ENCODE results near the gene AMH. TPM values are rescaled to one million over a fixed set of nuclear protein-coding genes. Genes with fewer than 3 reads are reported as not detected.

The AMH gene
- total and polyA plus RNA-seq, 2 donors (not counting 1 experiment from before 2014, with no cell fraction given): 0.03 to 0.33 TPM

DNA sequence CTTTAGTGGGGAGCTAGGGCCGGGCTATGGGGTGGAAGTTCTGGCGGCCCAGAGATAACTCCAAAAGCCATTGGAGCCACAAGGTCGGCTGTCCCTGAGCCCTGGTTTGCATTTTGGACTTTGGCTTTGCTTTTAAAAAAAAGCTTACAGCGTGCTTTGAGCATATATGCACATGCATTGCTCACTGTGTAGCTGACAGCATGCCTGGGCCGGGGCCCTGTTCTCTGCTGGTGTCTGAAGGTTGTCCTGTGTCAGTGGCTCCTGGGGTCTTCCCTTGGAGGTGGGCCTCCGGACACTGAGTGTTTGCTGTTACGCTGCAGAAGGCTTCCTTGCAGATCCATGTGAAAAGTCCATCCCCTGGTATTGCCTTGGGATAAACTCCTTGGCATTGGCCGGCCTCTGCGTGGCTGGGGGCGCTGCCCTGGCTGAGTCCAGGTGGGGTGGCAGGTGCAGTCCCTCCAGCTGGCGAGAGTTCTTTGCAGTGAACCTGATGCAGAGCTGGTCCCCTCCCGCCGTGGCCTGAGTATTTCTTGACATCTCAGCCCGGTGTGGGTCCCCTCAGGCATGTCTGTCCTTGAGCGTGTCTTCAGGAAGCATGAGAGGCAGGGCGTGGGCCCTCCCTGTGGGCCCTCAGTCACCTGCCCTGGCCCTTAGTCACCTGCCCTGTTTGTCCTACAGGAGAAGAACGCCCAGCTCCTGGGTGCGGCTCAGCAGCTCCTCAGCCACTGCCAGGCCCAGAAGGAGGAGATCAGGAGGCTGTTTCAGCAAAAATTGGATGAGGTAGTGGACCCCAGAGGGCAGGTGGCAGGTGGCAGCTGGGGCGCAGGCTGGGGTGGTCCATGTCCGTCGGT, 36.0 kb upstream of the AMH start:
- H3K27ac ChIP-seq (ENCODE audit: insufficient read depth, low read length): no peak overlapping the region
- peaks cover 12% of the 10 kb centered on the region for H3K4me1 ChIP-seq (ENCODE audit: control insufficient read depth, extremely low read depth, insufficient read depth, low read length)
- no peak overlapping the region for H3K9ac ChIP-seq (ENCODE audit: insufficient read depth, low read length)
- no peaks in the 10 kb centered on the region for H4K20me1 ChIP-seq (ENCODE audit: control insufficient read depth, extremely low read depth, insufficient read depth, low read length)
- peaks cover 61% of the 10 kb centered on the region for H3K36me3 ChIP-seq (ENCODE audit: control insufficient read depth, insufficient read depth, low read length)
- no peaks in the 10 kb centered on the region for H3K9me3 ChIP-seq (ENCODE audit: control insufficient read depth, insufficient read depth, low read depth, low read length)
- no peak for DNase-seq (ENCODE audit: low read depth in 2 of 2)
- H3K4me2 ChIP-seq (ENCODE audit: extremely low read depth, insufficient read depth, low read length): no peak overlapping the region
- H3K79me2 ChIP-seq (ENCODE audit: control insufficient read depth, insufficient read depth, low read length): peaks cover 5% of the 10 kb centered on the region
- no peaks in the 10 kb centered on the region for H3K27me3 ChIP-seq (ENCODE audit: control insufficient read depth, insufficient read depth, low read length)
- no peak overlapping the region for H3K4me3 ChIP-seq (replicated peaks in 1 of 4; ENCODE audit: control extremely low read depth in 1 of 4, insufficient read depth in 1 of 4, low read depth in 3 of 4, low read length in 4 of 4)
- TF ChIP-seq, protein P1, sequence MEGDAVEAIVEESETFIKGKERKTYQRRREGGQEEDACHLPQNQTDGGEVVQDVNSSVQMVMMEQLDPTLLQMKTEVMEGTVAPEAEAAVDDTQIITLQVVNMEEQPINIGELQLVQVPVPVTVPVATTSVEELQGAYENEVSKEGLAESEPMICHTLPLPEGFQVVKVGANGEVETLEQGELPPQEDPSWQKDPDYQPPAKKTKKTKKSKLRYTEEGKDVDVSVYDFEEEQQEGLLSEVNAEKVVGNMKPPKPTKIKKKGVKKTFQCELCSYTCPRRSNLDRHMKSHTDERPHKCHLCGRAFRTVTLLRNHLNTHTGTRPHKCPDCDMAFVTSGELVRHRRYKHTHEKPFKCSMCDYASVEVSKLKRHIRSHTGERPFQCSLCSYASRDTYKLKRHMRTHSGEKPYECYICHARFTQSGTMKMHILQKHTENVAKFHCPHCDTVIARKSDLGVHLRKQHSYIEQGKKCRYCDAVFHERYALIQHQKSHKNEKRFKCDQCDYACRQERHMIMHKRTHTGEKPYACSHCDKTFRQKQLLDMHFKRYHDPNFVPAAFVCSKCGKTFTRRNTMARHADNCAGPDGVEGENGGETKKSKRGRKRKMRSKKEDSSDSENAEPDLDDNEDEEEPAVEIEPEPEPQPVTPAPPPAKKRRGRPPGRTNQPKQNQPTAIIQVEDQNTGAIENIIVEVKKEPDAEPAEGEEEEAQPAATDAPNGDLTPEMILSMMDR (conservative IDR thresholded peaks at IDR 0.05 in 1 of 2, IDR thresholded peaks at IDR 0.05 in 1 of 2; ENCODE audit: low read depth in 1 of 2, low read length in 2 of 2): no peak
- TF ChIP-seq EZH2 (IDR thresholded peaks at IDR 0.05; ENCODE audit: low read length, missing control alignments): no peak
- no peak overlapping the region for H2AFZ ChIP-seq (ENCODE audit: low read length)

DNA sequence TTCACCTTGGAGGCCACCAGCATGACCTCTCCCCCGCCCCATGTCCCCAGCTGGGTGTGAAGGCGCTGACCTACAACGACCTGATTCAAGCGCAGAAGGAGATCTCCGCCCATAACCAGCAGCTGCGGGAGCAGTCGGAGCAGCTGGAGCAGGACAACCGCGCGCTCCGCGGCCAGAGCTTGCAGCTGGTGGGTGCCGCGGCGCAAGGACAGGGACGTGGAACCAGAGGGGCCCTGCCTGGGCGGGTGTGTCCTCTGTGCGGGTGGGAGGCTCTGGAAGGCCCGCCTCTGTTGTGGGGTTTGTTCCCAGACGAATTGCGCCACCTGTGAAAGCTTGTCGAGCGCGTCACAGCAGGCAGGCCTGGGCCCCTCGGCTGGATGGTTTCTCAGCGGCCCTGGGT, 35.3 kb upstream of the AMH start:
- Histone ChIP-seq H3K79me2 (ENCODE audit: control insufficient read depth, insufficient read depth, low read length) (peaks cover 5% of the 10 kb centered on the region), H3K27ac (ENCODE audit: insufficient read depth, low read length) (no peak overlapping the region), H3K36me3 (ENCODE audit: control insufficient read depth, insufficient read depth, low read length) (peaks cover 61% of the 10 kb centered on the region), H4K20me1 (ENCODE audit: control insufficient read depth, extremely low read depth, insufficient read depth, low read length) (no peaks in the 10 kb centered on the region), H3K9ac (ENCODE audit: insufficient read depth, low read length) (no peak overlapping the region), H3K4me3 (replicated peaks in 1 of 4; ENCODE audit: control extremely low read depth in 1 of 4, insufficient read depth in 1 of 4, low read depth in 3 of 4, low read length in 4 of 4) (no peak overlapping the region), H2AFZ (ENCODE audit: low read length) (no peak overlapping the region), H3K9me3 (ENCODE audit: control insufficient read depth, insufficient read depth, low read depth, low read length) (no peaks in the 10 kb centered on the region), H3K4me2 (ENCODE audit: extremely low read depth, insufficient read depth, low read length) (no peak overlapping the region), H3K4me1 (ENCODE audit: control insufficient read depth, extremely low read depth, insufficient read depth, low read length) (peaks cover 5% of the 10 kb centered on the region), H3K27me3 (ENCODE audit: control insufficient read depth, insufficient read depth, low read length) (no peaks in the 10 kb centered on the region)
- no peak for TF ChIP-seq EZH2 (IDR thresholded peaks at IDR 0.05; ENCODE audit: low read length, missing control alignments)
- TF ChIP-seq, protein P1 (conservative IDR thresholded peaks at IDR 0.05 in 1 of 2, IDR thresholded peaks at IDR 0.05 in 1 of 2; ENCODE audit: low read depth in 1 of 2, low read length in 2 of 2): no peak
- DNase-seq (ENCODE audit: low read depth in 2 of 2): peak in 1 of 2 donors; percentile 71

DNA sequence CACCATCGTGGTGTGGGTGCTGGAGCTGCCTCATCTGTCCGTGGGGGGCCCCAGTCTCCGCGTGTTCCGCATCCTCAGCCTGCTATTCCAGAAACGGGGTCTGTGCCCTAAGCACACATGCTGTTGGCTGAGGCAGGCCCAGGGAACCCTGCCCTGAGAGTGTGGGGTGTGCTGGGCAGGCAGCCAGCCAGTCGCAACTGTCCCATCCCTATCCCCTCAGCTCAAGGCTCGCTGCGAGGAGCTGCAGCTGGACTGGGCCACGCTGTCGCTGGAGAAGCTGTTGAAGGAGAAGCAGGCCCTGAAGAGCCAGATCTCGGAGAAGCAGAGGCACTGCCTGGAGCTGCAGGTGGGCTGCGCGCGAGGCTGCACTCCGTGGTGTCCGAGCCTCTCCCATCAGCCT, 34.9 kb upstream of the AMH start:
- H4K20me1 ChIP-seq (ENCODE audit: control insufficient read depth, extremely low read depth, insufficient read depth, low read length): no peaks in the 10 kb centered on the region
- H3K79me2 ChIP-seq (ENCODE audit: control insufficient read depth, insufficient read depth, low read length): peaks cover 5% of the 10 kb centered on the region
- H3K9me3 ChIP-seq (ENCODE audit: control insufficient read depth, insufficient read depth, low read depth, low read length): no peaks in the 10 kb centered on the region
- DNase-seq (ENCODE audit: low read depth in 2 of 2): peak in 1 of 2 donors; percentile 13
- H3K36me3 ChIP-seq (ENCODE audit: control insufficient read depth, insufficient read depth, low read length): peaks cover 61% of the 10 kb centered on the region
- peaks cover 2% of the 10 kb centered on the region for H3K4me1 ChIP-seq (ENCODE audit: control insufficient read depth, extremely low read depth, insufficient read depth, low read length)
- H3K9ac ChIP-seq (ENCODE audit: insufficient read depth, low read length): peak overlapping the region; percentile 7
- H3K4me2 ChIP-seq (ENCODE audit: extremely low read depth, insufficient read depth, low read length): no peak overlapping the region
- no peak overlapping the region for H3K4me3 ChIP-seq (replicated peaks in 1 of 4; ENCODE audit: control extremely low read depth in 1 of 4, insufficient read depth in 1 of 4, low read depth in 3 of 4, low read length in 4 of 4)
- no peak overlapping the region for H2AFZ ChIP-seq (ENCODE audit: low read length)
- TF ChIP-seq, protein P1 (conservative IDR thresholded peaks at IDR 0.05 in 1 of 2, IDR thresholded peaks at IDR 0.05 in 1 of 2; ENCODE audit: low read depth in 1 of 2, low read length in 2 of 2): no peak
- no peak for TF ChIP-seq EZH2 (IDR thresholded peaks at IDR 0.05; ENCODE audit: low read length, missing control alignments)
- H3K27ac ChIP-seq (ENCODE audit: insufficient read depth, low read length): no peak overlapping the region
- H3K27me3 ChIP-seq (ENCODE audit: control insufficient read depth, insufficient read depth, low read length): no peaks in the 10 kb centered on the region

Data from fibroblast of lung (primary cell).